Measurements from ENCODE around the gene SYCP2.

GRCh38 chr20:59958626-59959025, 25.2 kb upstream of the SYCP2 start:
- TF ChIP-seq, protein P1, sequence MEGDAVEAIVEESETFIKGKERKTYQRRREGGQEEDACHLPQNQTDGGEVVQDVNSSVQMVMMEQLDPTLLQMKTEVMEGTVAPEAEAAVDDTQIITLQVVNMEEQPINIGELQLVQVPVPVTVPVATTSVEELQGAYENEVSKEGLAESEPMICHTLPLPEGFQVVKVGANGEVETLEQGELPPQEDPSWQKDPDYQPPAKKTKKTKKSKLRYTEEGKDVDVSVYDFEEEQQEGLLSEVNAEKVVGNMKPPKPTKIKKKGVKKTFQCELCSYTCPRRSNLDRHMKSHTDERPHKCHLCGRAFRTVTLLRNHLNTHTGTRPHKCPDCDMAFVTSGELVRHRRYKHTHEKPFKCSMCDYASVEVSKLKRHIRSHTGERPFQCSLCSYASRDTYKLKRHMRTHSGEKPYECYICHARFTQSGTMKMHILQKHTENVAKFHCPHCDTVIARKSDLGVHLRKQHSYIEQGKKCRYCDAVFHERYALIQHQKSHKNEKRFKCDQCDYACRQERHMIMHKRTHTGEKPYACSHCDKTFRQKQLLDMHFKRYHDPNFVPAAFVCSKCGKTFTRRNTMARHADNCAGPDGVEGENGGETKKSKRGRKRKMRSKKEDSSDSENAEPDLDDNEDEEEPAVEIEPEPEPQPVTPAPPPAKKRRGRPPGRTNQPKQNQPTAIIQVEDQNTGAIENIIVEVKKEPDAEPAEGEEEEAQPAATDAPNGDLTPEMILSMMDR (IDR thresholded peaks at IDR 0.05), result no peak
- TF ChIP-seq EZH2phosphoT487 (IDR thresholded peaks at IDR 0.05) (no peak), EZH2 (IDR thresholded peaks at IDR 0.05) (no peak)

Data from neural progenitor cell (in vitro differentiated cells).